HG03460 (cell line): Measurements from ENCODE around the gene PDCD7.

Experiments
- ATAC-seq: cut with Tn5 transposase; IDR thresholded peaks from one replicate; pipeline ENCODE4 v1.9.1; 2021; ENCODE audit not compliant: unreplicated experiment

The PDCD7 gene

DNA sequence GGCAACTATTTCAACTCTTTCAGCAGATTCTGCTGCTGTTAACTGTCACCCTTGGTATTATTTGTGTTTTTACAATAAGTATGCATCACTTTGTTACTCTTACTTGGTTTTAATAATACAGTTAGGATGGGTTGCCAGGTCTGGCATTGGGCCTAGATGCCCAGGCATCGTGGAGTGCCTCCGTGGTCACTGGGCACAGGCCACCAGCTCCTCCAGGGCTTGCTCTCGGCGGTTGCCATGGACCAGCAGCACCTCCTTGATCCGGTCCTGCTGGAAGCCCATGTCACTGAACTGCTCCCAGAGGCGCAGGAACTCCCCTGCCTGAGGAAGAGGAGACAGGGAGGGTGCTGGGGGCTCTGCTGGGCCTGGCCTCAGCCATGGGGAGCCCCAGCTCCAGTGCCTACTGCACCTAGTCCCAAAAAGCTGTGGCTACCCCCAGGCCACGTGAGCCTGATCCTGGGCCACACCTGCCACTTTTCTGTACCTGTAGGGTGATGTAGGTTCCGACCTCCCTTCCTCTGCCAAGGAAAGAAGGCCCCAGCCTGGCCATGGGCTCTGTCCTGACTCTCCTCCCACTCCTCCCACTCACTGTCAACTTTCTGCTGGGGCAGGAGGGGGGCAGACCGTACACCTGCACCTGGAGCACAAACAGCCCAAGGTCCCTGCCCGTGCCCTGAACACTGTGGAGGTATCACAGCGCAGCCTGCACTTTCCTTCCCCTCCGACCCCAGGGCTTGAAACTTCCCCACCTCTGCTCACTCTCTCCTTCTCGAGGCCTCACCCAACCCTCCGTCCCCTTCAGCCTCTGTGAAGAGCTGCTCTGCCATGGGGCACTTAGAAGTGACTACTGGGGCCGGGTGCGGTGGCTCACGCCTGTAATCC lies 40.5 kb downstream of the PDCD7 start:
- ATAC-seq: no peak

DNA sequence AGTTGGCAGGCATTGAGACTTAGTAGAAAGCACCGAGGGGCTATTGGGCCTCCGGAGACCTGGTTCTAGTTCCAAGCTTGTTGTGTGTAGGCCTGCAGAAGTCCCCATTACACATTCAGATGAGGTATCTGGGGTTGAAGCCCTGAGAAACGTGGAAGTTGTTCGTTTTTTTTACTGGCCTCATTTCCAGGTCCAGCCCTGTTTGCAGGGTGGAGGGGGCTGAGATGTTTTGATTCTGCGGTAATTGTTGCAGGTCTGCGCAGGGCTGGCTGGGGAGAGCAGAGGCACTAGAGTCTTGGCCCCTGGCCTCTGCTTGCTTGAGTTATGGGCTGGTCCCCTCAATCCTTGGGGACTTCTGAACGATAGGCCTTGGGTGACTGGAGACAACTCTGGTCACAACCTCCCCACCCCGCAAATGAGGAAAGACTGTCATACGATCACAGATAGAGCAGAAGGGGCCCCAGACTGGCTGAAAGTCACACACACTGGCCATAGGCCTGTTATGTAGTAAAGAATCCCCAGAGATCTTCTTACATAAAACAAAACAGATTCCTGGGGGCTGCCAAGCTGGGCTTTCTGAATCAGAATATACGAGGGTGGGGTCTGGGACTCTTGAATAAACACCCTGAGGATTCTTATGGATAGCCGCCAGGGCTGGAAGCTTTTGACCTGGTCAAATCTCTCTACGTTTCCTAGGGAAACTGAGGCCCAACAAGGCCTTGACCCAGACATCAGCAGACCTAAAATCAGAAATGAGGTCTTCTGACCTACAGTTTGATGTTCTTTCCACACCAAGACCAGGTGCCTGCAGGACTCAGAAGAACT lies 41.5 kb downstream of the PDCD7 start:
- ATAC-seq: no peak

DNA sequence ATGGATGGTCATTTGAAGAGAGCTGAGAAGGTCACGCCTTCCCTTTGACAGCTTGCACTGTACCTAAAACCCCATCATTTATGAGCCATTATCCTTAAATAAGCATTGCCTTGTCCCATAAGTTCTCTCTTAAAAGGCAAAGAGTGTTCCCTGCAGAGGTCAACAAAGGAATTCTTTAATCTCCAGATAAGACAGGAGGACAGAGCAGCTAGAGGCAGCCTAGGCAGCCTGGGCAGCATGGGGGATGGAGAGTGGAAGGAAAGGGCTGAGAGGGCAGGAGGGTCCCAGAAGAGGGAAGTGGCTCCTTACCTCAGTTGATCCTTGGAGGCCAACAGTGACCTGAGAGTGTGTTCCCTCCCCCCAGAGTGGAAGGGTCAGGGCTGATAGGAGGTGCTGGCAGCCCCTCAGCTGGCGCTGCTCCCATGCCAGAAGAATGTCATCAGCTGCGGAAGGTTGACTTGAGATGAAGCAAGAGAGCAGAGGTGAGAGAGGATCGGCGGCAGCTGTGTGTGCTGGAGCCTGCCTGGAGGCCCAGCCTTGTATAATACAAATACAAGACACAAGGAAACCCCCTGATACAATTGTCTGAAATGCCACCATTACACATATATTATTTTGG lies 44.3 kb downstream of the PDCD7 start:
- ATAC-seq: no peak

DNA sequence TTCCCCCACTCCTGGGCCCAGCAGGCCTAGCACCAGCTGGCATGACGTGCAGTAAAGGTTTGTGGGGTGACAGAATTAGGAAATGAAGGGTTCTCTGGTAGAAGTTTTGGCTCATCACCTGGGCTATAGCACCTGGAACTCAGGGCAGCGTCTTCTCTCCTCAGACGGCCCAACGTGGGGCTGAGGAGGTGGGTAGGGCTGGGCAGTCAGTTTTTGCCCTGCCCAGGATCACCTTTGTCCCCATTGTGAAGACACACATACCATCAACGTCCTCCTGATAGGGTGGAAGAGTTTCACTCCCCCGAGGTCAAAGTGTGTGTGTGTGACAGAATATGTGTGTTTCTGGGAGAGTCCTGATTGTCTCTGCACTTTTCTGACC lies 45.0 kb downstream of the PDCD7 start:
- no peak for ATAC-seq

DNA sequence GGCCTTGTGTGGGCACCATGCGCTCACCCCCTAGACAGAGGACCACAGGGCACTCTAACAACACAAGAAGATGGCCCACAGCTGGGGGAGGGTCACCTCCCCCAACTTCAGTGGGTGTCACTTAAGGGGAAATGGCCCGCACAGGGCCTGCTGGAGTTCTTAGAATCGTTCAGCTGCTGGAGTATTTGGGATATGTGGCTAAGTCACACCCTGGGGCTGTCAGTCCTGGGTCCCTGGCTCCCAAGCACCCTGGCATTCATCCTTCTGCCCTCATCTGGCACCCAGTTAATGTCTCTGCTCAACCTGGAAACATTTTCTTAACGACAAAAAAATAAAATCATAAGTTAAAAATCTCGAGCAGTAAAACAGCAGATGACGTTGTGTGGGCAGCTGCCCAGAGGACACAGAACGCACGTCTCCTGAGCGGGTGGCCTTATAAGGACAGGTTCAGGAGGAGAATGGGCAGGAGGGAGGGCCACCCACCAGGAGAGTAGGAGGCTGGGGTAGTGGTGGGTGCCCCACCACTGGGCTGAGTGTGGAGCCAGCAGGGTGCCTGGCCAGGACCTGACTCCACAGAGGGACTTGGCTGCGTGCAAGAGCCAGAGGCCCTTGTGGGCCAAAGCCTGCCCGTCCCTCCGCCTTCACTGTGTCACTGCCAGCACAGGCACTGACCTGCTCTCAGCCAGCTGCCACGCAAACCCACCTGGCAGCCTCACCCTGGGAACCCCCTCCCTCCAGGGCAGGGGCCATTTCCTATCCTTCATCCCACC lies 45.5 kb downstream of the PDCD7 start:
- ATAC-seq: no peak

DNA sequence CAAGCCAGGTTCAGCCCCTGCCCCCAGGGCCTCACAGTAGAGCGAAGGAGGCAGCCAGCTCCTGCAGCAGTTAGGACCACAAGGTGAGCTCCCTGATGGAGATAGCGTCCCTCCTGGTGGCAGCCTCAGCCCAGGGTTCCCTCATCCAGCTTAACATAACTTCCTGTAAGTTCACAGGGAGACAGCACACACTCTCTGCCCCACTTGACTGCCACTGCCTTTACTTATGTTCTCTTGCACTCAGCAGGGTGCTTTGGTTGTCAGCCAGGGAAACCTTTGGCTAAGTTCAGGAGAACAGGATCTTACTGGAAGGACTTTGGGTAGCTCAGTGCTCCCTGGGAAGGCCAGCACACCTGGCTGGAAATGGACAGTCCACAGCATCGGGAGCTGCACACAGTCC lies 46.2 kb downstream of the PDCD7 start:
- ATAC-seq: no peak

DNA sequence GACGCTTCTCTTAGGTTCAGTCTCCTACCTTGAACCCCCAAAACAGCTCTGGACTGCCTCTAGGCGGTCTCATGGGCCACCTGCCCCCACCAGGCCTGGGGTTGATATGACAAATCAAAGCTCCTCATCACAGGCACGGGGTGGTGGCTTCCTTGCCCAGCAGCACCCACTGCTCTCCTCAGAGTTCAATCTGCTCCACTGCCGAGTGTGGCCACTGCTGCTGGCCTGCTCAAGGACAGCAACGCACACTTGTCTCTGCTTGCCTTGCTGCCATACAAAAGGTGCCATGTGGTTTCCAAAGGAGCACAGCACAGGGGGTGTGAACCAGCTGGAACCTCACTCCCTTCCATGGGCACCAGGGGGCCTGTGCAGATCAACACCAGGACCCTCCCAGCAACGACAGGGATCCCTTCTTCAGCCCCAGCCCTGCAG lies 46.9 kb downstream of the PDCD7 start:
- no peak for ATAC-seq

DNA sequence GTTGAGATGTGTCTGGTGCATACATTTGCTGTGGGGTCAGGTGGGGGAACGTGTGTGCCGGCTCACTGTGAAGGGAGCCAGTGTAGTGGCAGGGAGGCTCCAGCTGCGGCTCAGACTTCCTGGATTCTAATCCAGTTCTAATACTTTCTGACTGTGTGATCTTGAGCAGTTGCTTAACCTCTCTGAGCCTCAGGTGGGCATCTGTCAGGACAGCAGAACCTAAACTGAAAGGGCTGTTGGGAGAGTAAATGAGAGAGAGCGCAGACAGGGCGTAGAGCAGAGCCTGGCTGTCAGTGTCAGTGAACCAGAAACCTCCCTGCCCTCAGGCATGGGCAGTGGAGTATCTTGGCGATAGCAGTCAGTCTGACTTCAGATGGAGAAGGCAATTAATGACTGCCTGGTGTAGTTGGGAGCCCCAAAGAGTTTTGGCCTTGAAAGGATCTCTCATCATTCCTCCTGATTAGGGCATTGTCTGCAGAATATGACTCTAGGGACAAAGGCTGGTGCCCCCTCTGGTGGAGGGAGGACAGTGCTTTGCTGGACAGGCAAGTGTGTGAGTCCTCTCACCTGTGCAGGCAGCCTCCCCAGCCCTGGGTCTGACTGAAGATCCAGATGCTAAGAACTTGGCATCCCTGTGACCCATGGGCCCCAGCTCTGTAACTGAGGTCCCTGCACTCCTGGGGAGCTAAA lies 47.5 kb downstream of the PDCD7 start:
- ATAC-seq: no peak

DNA sequence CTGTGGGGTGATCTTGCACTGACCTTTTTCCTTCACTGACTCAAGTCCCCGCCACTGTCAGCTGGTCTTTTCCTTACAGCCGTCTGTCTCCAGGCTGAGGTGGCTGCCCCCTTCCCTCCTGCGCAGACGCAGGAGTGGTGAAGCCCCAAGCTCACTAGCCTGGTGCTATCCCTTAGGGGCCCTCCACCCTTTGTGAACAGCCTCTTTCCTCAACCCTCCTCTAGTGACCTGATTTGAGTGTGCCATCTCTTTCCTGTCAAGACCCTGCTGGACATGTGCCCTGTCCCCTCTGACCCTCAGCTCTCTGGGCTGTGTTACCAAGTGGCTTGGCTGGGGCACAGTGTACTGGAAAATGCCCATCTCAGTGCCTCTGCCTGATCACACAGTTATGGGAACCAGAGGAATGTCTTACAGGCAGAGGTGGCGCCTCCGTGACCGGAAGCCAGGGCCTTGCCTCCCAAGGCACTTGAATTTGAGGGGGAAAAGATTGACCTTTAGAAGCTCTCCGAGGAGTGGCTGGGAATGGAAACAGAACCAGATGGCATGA lies 48.3 kb downstream of the PDCD7 start:
- no peak for ATAC-seq

DNA sequence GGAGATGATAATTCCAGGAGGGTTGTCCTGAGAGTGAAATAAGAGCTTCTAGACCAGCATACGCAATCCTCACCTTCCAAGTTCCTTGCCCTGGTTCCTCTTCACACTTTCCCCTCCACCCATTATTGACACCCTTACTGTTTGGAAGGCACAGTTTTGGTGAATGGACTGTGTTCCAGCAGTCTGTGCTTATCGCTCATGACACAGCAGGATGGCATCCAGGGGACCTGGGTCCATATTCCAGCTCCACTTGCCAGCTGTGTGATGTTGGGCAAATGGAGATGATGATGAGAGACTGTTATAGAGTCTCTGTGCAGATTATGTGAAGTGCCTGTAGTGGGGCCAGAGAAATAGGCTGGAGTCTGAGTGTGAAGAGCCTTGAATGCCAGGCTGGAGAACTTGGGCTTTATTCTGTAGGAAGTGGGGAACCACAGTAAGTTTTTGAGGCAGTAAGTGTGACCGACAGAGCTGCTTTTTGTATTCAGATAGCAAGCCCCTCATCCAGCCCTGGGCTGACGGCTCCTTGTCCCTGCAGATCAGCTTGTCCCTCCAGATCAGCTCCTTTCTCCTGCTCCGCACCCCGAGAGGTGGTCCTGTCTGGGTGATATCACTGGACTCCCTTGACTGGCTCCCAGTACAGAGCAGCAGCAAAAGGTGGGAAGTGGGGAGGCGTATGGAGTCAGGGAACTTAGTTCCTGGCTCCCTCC lies 49.0 kb downstream of the PDCD7 start:
- no peak for ATAC-seq

DNA sequence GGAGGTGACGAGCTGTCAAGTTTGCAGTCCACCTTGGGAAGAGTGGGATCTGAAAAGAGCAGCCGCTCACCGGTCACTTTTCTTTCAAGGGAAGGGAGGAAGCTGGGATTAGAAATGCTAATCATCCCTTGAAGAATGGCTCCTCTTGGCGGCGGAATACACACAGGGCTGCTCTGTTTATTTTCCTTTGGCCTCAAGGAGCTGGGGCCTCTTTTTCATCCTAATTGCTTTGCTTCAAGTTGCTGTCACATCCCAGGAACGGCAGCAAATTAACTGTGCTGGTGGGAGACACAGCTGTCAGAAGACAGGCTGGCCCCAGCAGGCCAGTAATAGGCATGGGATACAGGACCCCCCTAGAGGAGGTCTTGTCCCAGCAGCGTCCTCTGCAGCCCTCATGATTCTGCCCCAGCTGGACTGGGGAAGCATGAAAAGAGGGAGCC lies 50.3 kb downstream of the PDCD7 start:
- ATAC-seq: no peak

DNA sequence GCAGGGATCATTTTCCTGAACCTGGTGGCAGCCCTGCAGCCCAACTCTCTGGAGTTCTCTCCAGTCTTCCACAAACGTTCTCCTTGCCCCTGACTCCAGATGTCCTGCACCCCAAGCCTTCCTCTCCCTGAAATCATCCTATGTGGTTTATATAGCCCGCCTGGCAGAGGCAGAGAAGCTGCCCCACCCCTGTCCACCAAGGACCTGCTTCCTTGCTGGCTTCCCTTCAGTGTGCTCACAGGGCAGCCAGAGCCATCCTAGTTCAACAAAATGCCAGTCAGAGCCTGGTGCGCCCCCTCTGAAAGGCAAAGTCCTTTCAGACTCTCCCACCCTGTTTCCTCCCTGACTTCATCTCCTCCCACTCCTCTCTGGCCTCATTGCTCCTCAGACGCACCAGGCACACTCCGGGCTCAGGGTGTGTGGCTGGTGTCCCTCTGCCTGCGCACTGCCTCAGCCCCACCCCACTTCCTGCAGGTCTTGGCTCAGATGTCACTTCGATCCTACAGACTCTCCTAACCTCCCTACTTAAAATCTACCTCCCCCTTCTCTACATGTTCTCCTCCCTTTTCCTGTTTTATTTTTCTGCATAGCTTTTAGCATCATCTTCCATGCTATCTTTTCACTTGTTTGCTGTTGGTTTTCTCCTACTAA lies 51.2 kb downstream of the PDCD7 start:
- ATAC-seq: no peak

DNA sequence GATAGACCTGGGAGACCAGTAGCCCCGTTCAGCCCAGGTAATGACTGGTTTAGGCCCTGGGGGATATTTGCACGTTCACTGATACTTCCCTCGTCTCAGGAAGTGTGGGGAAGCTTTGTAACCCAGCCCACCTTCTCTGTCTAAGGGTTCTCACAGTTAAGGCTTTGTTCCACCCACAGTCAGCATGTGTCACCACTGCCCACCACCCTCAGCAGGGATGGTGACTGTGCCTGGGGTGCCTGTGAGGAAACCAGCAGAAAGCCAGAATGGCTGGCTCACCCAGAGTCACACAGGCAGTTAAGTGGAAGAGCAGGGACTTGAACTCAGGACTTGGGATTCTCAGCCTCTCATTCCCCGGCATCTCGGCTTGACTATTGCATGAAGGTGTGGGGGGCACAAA lies 51.9 kb downstream of the PDCD7 start:
- no peak for ATAC-seq

DNA sequence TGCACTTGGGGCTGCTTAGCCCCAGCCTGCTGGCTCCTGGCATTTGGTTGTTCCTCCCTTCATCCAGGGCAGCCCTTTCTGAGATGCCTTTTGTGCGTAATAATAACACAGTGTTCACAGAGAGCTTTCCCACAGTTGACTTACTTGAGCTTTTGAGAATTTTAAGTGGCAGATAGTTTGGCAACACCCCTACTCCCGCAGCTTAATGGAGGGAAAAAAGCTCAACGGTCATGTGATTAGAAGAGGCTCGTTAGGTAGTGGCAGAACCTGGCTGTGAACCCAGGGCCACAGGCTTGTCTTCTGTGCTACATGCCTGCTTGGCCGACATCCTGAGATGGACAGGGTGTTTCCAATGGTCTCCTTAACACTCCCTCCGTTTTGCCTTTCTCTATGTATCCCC lies 52.3 kb downstream of the PDCD7 start:
- ATAC-seq: no peak

DNA sequence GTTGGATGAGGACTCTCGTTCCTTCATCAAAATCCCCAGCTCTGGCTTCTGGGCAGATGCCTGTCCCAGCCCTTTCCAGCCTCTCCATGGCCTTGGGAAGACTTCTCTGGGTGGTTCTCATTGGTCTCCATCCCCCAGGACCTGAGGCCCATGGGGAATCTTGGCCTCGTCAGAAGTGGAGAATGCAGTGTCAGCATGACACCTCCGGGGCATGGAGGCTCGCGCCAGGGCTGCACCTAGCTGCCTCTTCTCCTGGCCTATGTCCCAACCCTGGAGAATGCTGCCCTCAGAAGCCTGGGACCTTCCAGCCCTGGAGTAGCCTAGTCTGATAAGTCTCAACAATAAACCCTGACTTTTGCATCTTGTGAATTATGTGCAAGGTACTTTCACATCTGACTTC lies 54.0 kb downstream of the PDCD7 start:
- no peak for ATAC-seq

DNA sequence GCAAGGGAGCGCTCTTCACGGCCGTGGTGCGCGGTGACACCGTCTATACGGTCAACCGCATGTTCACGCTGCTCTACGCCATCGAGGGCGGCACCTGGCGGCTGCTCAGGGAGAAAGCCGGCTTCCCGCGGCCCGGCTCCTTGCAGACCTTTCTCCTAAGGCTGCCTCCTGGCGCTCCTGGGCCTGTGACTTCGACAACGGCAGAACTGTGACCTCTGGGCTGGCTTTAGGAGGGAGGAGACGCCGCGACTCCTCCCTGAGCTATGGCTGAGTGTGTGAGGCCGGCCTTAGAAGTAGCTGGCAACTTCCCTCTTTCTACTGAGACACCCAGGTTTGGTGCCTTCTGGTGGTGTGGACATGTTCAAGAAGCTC lies 55.6 kb downstream of the PDCD7 start:
- ATAC-seq: no peak

DNA sequence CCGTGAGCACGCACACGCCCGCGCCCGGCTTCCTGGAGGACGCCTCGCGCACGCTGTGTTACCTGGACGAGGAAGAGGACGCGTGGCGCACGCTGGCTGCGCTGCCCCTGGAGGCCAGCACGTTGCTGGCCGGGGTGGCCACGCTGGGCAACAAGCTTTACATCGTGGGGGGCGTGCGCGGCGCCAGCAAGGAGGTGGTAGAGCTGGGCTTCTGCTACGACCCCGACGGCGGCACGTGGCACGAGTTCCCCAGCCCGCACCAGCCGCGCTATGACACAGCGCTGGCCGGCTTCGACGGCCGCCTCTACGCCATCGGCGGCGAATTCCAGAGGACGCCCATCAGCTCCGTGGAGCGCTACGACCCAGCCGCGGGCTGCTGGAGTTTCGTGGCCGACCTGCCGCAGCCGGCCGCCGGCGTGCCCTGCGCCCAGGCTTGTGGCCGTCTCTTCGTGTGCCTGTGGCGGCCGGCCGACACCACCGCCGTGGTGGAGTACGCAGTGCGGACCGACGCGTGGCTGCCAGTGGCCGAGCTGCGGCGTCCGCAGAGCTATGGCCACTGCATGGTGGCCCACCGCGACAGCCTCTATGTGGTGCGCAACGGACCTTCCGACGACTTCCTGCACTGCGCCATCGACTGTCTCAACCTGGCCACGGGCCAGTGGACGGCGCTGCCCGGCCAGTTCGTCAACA lies 56.2 kb downstream of the PDCD7 start:
- no peak for ATAC-seq

DNA sequence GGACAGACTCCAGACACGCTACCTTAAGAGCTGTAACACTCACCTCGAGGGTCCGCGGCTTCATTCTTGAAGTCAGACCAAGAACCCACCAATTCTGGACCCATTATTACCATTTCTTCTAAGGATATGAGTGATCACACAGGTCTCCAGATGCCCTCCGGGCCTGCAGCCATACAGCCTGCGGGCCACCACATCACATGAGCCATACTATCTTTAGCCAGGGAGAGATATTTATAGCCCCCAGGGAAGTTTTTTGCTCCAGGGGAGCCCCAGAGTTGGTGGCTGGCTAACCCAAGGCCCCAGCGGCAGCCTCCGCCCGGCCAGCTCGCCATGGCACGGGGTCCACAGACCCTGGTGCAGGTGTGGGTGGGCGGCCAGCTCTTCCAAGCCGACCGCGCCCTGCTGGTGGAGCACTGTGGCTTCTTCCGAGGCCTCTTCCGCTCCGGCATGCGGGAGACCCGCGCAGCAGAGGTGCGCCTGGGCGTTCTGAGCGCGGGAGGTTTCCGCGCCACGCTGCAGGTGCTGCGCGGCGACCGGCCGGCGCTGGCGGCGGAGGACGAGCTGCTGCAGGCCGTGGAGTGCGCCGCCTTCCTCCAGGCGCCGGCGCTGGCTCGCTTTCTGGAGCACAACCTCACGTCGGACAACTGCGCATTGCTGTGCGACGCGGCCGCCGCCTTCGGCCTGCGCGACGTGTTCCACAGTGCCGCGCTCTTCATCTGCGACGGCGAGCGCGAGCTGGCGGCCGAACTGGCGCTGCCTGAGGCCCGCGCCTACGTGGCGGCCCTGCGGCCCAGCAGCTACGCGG lies 56.9 kb downstream of the PDCD7 start, which contains the start of gene KBTBD13:
TSS of gene KBTBD13 (plus strand) at position 261 of the 805 bp plus-strand sequence. CDS start at position 331, 70 bp downstream.
- no peak for ATAC-seq
